ENCODE measurements around the gene COL25A1.

COL25A1 gene

DNA sequence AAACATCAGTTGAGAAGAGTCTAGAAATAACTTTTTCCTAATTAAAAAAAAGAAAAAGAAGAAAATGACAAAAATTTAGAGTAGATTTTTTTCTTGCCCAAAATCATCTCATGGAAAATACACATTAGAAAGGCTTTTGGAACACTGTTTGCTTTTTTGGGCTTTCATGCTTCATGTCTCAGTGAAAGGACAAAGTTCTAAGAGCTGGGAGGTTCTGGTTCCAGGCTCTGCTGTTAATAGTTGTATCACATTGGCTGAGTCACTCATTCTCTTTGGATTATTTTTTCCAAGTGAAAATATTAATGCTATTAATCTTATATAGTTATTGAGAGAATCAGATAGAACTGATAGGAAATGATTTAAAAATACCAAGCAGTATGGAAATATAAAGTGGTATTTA is 506.7 kb downstream of the COL25A1 start:
- no peak for DNase-seq

DNA sequence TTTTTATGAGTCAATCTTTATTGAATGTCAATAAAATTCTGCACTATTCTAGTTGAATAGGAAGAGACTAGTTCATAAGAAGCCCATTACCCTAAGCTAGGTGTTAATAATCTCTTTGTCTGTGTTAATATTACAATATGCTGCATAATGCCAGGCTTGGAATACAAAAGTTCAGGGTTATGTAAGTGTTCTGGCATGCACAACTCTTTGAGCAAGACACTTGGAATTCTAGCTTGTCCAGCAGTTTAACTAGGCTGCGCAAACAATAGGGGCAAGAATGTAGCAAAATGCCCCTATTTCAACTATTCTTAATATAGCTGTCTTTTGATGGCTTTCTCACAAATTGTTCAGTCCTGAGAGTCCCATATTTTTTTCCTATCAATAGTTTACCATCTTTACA is 508.3 kb downstream of the COL25A1 start:
- DNase-seq = no peak

DNA sequence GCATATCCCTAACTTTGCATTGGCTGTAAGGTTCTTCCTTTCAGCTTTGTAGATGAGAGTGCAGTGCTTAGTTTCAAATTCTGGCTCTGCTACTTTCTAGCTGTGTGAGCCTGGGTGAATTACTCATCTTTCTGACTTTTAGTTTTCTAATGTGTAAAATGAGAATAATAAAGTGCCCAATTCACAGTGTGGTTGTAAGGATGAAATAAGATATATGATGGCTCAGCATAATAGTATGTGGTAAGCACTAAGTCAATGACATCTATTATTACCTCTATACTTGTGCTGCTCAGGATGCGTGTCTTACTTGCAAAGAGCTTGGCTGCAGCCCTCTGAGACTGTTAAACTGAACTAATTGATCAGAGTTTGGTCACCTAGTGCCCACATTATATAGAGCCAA is 509.0 kb downstream of the COL25A1 start:
- DNase-seq = no peak

DNA sequence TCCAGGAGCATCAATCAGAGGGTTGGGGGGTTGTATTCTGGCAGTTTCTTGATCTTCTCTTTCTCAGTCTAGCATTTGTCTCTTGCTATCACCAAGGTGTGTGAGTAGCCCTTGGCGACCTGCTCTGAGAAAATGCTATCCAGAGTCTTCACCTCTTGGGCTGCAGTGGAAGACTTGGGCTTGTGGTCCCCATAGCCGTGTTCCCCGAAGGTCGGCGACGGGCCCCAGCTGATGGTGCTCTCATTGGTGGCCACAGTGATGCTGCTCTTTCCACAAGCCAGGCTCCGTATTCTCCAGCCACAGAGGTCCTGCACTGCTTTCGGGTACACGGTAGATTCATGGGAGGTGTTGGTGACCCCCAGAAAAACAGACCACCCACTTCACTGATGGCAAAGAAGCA is 513.7 kb downstream of the COL25A1 start:
- DNase-seq = no peak

DNA sequence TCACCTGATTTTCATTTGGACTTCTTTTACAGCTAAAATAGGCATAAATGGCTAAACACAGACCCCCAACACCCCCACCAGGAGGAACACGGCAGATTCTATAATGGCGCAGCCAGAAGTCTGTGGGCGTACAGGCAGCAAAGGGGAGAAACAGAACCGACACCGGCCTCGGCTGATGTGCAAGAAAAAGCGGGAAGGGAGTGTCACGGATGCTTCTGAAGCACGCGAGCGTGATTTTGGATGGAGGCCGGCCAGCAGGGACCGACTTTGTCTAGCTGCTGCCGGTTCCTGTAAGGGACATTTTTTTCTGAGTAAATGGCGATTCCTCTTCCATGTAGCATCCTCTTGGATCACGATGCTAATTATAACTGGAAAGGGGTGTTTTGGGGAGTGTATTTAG is 514.7 kb downstream of the COL25A1 start:
- no peak for DNase-seq

DNA sequence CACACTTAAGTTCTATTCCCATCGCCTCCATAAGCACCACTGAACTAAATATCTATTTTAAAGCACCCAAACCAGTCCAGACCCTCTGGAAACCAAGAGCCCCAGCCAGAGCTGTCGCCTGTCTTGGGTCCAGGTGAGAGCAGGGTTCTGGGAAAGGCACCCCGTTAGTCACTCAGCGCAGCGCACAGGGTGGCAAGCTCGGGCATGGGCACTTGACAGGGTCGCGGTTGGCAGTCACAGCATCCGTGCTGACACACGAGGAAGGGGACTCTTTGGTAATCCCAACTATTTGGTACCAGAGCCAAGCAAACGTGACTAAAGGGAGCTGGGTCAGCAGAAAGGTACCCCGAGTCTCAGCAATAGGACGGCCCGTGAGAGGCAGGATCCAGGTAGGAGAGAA is 515.4 kb downstream of the COL25A1 start:
- DNase-seq = no peak

DNA sequence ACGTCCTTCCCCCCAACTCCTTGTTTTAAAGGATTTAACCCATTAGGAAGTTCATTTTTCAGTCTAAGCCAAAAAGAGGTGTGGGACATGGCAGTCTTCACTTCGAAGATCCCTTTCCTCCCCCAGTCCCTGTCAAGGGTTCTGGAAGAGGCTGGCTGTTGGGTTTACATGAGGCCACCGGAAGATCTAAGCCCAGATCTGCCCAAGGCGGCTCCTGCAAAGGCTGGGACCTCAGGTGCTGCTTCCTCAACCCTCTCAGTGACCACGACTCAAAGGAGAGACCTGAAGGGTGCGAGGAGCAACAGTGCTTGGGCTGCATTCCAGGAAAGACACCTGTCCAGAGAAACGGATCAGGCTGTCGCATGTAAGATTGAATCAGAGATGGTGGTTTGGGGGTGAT is 516.1 kb downstream of the COL25A1 start:
- DNase-seq = no peak

DNA sequence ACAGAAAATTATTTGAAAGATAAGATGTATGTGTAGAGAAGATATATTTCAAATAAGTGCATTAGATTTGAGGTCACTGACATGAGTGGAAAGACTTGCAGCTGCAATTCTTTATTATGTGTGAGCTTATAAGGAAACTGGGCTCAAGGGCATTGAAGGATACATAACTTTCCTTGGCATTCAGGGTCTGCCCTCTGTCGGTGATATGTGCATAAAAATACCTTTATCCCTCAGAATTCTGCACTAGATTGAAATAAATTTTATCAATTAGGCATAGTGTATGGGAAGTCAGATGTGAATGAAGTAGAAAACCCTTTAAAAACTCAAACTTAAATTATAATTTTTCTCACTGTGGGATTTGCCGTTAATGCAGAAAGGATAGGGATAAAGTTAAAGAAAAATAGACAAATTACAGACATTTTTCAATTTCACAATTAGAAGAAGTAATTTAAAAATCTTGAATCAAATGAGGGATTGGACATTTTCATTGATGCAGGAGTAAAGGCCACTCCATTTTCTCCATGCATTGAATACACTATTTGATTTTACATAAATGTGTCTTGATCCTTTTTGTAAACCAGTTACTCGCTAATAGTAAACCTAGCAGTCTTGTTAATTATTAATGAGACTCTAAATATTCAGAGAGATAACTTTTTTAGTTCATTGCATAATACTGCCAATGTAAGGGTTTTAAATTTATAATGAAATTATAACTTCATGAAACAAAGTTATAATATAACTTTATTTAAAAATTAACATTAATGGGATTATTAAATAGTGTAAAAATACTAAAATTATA is 518.6 kb downstream of the COL25A1 start:
- DNase-seq = no peak

DNA sequence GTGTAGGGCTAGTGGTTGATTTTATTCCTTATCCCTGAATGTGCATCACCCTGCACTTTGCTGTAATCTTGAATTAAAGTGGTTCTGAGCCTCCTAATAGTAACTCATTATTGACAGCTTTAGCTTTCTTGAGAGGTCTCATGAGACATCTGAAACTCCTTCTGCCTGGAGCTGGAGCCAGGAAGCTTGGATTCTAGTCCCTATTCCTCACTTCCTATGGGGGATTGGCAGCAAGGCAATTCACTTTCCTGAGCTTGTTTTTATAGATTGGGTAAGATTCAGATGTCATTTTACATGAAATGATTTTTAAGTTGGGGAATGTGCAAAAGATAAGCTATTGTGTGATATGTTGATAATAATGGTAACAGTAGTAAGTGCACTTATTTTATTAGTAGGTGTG is 522.5 kb downstream of the COL25A1 start:
- no peak for DNase-seq

DNA sequence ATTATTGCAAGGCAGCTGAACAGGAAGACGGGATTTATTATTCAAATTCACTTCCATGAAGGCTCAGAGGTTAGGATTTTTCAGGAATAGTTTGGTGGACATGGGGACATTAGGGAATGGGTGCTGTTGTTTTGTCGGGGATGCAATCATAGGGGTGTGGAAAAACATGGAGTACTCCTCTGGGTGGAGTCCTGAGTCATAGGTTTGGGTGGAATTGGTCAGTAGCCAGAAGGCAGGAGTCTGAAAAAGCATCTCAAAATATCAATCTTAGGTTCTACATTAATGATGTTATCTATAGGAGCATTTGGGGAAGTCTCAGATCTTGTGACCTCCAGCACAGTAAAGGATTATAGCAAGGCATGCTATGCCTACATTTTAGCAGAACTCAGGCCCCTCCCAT is 525.1 kb downstream of the COL25A1 start:
- no peak for DNase-seq

DNA sequence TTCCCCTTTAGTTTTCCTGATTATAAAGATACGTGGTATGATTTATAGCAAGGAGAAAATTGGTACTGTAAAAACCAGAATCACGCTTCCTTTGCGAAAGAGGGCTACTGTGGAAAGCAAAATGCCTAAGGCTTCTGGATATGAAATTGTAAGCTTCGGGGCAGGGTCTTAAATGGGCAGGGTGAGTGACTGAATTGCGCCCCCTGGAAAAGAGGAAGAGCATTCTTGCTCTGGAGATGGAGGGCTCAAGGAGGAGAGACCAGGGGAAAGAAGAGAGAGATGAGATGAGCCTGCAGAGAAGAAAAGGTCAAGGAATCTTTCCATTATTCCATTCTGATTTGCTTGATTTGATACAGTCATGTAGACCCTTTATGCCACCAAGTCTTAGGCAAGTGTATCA is 526.5 kb downstream of the COL25A1 start:
- DNase-seq = no peak

DNA sequence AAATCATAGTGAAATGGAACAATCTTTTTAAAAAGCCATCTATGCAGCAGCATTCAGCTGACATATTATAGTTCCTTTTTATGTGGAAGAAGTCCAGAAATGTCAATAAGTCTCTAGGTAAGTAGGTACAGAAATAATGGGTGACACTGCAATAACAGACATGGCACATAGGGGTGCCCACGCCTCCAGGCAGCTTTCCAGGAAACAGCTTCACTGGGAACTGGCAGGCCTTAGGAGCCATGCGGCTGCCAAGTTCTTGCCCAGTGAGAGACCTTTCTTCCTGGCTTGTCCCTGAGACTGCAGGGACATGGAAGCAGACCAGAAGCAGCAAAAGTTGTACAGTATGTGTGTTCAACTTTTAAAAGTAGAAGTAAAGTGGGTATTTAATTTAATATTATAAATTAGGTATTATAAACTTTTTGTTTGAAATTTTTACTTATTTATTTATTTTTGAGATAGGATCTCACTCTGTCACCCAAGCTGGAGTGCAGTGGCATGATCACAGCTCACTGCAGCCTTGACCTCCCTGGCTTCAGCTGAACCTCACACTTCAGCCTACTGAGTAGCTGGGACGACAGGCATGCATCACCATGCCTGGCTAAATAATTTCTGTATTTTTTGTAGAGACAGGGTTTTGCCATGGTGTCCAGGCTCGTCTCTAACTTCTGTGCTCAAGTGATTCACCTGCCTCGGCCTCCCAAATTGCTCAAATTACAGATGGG is 527.5 kb downstream of the COL25A1 start:
- DNase-seq = no peak

DNA sequence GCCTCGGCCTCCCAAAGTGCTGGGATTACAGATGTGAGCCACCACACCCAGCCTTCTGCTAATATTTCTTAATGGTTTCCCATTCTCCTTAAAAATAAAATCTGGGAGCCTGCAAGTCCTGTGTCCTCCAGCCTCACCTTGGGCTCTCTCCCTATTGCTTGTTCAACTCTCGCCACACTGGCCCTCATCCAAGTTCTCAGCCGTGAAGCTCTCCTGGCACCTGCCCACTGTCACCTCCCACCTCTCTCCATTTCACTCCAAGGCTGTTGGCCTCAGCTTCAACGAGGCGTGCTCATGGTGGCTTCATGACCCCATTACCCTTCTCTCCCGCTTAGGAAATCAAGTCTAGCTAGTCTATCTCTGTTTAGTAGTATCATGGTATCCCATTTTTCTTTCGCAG is 530.1 kb downstream of the COL25A1 start:
- no peak for DNase-seq

DNA sequence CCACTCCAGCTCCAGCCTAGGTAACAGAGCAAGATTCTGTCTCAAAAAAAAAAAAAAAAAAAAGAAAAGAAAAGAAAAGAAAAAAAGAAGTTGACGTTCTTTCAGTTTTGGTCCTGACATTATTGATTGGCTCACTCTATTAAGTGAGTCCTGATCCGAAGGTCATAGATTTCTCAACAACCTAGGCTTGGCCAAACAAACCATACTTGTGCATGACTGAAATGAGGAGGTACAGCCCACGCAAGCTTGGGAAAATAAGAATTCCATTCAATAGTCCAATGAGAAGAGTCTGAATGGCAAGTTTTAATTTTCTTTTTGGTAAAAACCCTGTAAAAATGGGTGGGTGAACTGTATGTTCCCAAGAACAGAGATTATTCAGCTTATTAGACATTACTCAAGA is 536.4 kb downstream of the COL25A1 start:
- DNase-seq = no peak

DNA sequence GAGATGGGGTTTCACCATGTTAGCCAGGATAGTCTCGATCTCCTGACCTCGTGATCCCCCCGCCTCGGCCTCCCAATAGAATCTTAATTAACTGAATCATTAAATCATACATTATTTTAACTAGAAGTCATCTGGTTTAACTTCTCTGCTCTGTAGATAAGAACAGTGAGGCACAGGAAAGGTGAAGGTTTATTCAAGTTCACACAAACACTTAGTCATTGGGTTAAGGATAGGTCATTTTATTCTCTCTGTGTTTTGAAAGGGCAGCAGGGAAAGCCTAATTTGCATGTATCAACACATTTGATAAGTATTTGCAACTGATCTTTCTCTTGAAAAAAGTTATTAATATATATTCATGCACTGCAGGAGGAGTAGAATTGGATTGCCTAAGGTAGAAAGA is 538.5 kb downstream of the COL25A1 start:
- DNase-seq = no peak

DNA sequence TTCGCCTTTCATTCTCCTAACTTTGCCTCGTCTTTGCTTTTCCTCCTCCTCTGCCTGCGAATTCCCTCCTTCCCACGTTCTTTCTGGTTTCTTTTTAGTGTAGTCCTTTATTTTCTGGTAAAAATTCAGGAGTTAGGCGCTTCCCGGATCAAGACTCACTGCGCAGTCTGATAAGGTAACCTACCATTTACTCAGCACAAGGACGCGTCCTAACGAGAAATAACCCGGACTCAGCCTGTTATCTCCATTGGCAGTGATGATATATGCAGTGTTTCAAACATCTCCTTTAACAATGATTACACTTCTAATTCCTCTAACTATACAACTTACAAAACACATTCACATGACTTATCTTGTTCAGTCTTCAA is 539.2 kb downstream of the COL25A1 start:
- DNase-seq = no peak

DNA sequence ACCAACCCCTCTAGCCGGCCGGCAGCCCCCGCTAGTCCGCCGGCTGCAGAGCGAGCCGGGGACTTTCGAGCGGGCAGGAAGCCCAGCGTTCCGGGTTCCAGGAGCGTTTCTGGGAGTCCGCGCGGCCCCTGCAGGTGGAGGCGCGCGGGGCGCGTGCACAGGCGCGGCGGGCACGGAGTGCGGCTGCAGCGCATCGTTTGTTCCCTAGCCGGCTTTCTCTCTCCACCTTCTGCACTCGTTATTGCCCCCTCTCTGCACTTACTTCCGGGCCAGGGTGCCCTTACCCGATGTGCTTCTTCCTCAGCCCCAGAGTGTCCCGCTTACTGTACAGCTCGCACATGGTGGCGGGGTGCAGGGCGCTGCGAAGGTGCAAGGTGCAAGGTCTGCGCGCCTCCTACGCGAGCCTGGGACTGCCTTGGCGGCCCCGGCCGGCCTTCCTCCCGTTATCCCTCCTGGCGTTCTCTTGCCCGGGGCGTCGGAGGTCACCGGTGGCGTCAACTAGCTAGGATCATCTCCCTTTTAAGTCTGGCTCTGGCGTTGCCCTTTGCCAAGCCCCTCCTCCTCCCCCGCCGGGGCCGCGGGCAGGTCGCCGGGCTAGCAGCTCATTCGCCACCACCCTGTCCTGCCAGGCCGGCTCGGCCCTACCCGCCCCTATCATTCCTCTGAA is 539.8 kb downstream of the COL25A1 start, which contains the start of gene ETNPPL:
TSS of gene ETNPPL (minus strand) at position 495 of the 667 bp plus-strand sequence. CDS start at position 340, 155 bp downstream.
- peak; percentile 33 for DNase-seq

Measured in CD4-positive, alpha-beta T cell treated with Interleukin-6 for 4 hours (primary cell).